H9 (cell line): Measurements from ENCODE around the gene TNFRSF19. TPM values are rescaled to one million over a fixed set of nuclear protein-coding genes. Genes with fewer than 3 reads are reported as not detected.

ENCODE experiments used
- DNase-seq: peaks from one replicate; pipeline ENCODE4 v3.0.0-alpha.2; 2017
- H2AFZ ChIP-seq: one replicate; pipeline ENCODE4 v1.6.1; 2013; ENCODE audit warnings: mild to moderate bottlenecking, low read length, control low read depth, moderate library complexity
- H2AK5ac ChIP-seq: 2 replicates; pipeline ENCODE4 v1.6.1; 2013; ENCODE audit warnings: low read length, control low read depth, mixed read lengths; ENCODE audit not compliant: insufficient read length
- H2BK120ac ChIP-seq: one replicate; pipeline ENCODE4 v1.6.1; 2013; ENCODE audit warnings: low read depth, mild to moderate bottlenecking, low read length, control low read depth, inconsistent platforms; ENCODE audit not compliant: poor library complexity, severe bottlenecking
- H2BK12ac ChIP-seq: 2 replicates; pipeline ENCODE4 v1.6.1; 2013; ENCODE audit warnings: low read length, control low read depth, mixed read lengths, low read depth; ENCODE audit not compliant: insufficient read length
- H2BK15ac ChIP-seq: 2 replicates; pipeline ENCODE4 v1.6.1; 2013; ENCODE audit warnings: low read depth, low read length, control low read depth
- H2BK20ac ChIP-seq: one replicate; pipeline ENCODE4 v1.6.1; 2013; ENCODE audit warnings: low read depth, mild to moderate bottlenecking, low read length, control low read depth, inconsistent platforms; ENCODE audit not compliant: poor library complexity, severe bottlenecking
- H2BK5ac ChIP-seq: 2 replicates; pipeline ENCODE4 v1.6.1; 2013; ENCODE audit warnings: low read length, control low read depth, mixed read lengths; ENCODE audit not compliant: insufficient read length
- H3K14ac ChIP-seq: 2 replicates; pipeline ENCODE4 v1.6.1; 2013; ENCODE audit warnings: low read length, control low read depth; ENCODE audit not compliant: insufficient read depth
- H3K18ac ChIP-seq: 2 replicates; pipeline ENCODE4 v1.6.1; 2013; ENCODE audit warnings: low read depth, mild to moderate bottlenecking, mixed read lengths, low read length, control low read depth; ENCODE audit not compliant: insufficient read length
- H3K23ac ChIP-seq: 2 replicates; pipeline ENCODE4 v1.6.1; 2013; ENCODE audit warnings: low read length, control low read depth, mixed read lengths, low read depth; ENCODE audit not compliant: insufficient read length
- H3K23me2 ChIP-seq: 2 replicates; pipeline ENCODE4 v1.6.1; 2013; ENCODE audit warnings: low read depth, mild to moderate bottlenecking, mixed read lengths, low read length, control low read depth; ENCODE audit not compliant: insufficient read length, poor library complexity, severe bottlenecking
- H3K27ac ChIP-seq: 2 replicates; pipeline ENCODE4 v1.5.1; 2013; ENCODE audit warnings: low read length, control low read depth, mixed read lengths, low read depth; ENCODE audit not compliant: insufficient read length
- H3K27me3 ChIP-seq: 2 replicates; pipeline ENCODE4 v1.6.1; 2013; ENCODE audit warnings: low read length, control low read depth, inconsistent platforms; ENCODE audit not compliant: insufficient read depth
- H3K4ac ChIP-seq: 2 replicates; pipeline ENCODE4 v1.6.1; 2013; ENCODE audit warnings: low read depth, mild to moderate bottlenecking, control low read depth, inconsistent platforms, low read length, moderate library complexity
- H3K4me1 ChIP-seq: 2 replicates; pipeline ENCODE4 v1.6.1; 2013; ENCODE audit warnings: low read length, control low read depth, inconsistent platforms; ENCODE audit not compliant: insufficient read depth
- H3K4me2 ChIP-seq: 2 replicates; pipeline ENCODE4 v1.6.1; 2013; ENCODE audit warnings: low read length, control low read depth, mixed read lengths; ENCODE audit not compliant: insufficient read length, insufficient read depth
- H3K56ac ChIP-seq: 2 replicates; pipeline ENCODE4 v1.6.1; 2013; ENCODE audit warnings: low read depth, mild to moderate bottlenecking, mixed read lengths, low read length, control low read depth; ENCODE audit not compliant: insufficient read length
- H3K79me1 ChIP-seq: 2 replicates; pipeline ENCODE4 v1.6.1; 2013; ENCODE audit warnings: low read depth, mild to moderate bottlenecking, moderate library complexity, low read length, control low read depth, inconsistent platforms; ENCODE audit not compliant: insufficient read depth, poor library complexity, severe bottlenecking
- H3K79me2 ChIP-seq: 2 replicates; pipeline ENCODE4 v1.6.1; 2013; ENCODE audit warnings: low read length, control low read depth, inconsistent platforms; ENCODE audit not compliant: insufficient read depth
- H3K9ac ChIP-seq: 2 replicates; pipeline ENCODE4 v1.6.1; 2013; ENCODE audit warnings: low read length, control low read depth, mixed read lengths; ENCODE audit not compliant: insufficient read length; ENCODE audit errors: extremely low read depth
- H3K9me3 ChIP-seq: one replicate; pipeline ENCODE4 v1.6.1; 2013; ENCODE audit warnings: low read depth, low read length, inconsistent platforms; ENCODE audit not compliant: control insufficient read depth
- H3T11ph ChIP-seq: one replicate; pipeline ENCODE4 v1.6.1; 2013; ENCODE audit warnings: mild to moderate bottlenecking, low read length, control low read depth, inconsistent platforms
- H4K20me1 ChIP-seq: one replicate; pipeline ENCODE4 v1.6.1; 2013; ENCODE audit not compliant: control insufficient read depth, insufficient read length, insufficient read depth
- H4K5ac ChIP-seq: 2 replicates; pipeline ENCODE4 v1.6.1; 2013; ENCODE audit warnings: low read depth, mild to moderate bottlenecking, mixed read lengths, low read length, control low read depth; ENCODE audit not compliant: insufficient read length
- H4K8ac ChIP-seq: replicated peaks from 2 replicates; pipeline ENCODE4 v1.6.1; 2013; ENCODE audit warnings: low read length, control low read depth, mixed read lengths, low read depth; ENCODE audit not compliant: insufficient read length
- H4K91ac ChIP-seq: 2 replicates; pipeline ENCODE4 v1.6.1; 2013; ENCODE audit warnings: low read depth, mild to moderate bottlenecking, moderate library complexity, mixed read lengths, low read length, control low read depth; ENCODE audit not compliant: insufficient read length
- H3K27ac Mint-ChIP-seq, 3 experiments: 2 replicates in 2 of 3; 3 replicates in 1 of 3; pipeline ENCODE4 v1.8.0; 2020 to 2021; ENCODE audit warnings: mixed read lengths in 3 of 3, mild to moderate bottlenecking in 1 of 3, moderate library complexity in 1 of 3
- H3K27me3 Mint-ChIP-seq: 2 replicates; pipeline ENCODE4 v1.8.0; 2021; ENCODE audit warnings: low read depth, mild to moderate bottlenecking, moderate library complexity, mixed read lengths
- H3K36me3 Mint-ChIP-seq, 3 experiments: 2 replicates in 2 of 3; 3 replicates in 1 of 3; pipeline ENCODE4 v1.8.0; 2020 to 2021; ENCODE audit warnings: low read depth in 3 of 3, mixed read lengths in 3 of 3; ENCODE audit not compliant: insufficient read depth in 1 of 3
- H3K4me1 Mint-ChIP-seq, 2 experiments: 2 replicates each; pipeline ENCODE4 v1.8.0; 2020; ENCODE audit warnings: mixed read lengths in 2 of 2
- H3K4me3 Mint-ChIP-seq, 2 experiments: 2 replicates in 1 of 2; 3 replicates in 1 of 2; pipeline ENCODE4 v1.8.0; 2020 to 2021; ENCODE audit warnings: mild to moderate bottlenecking in 2 of 2, mixed read lengths in 2 of 2, moderate library complexity in 1 of 2
- H3K9me3 Mint-ChIP-seq, 2 experiments: 2 replicates in 1 of 2; 3 replicates in 1 of 2; pipeline ENCODE4 v1.8.0; 2020; ENCODE audit warnings: mild to moderate bottlenecking in 2 of 2, mixed read lengths in 2 of 2, moderate library complexity in 1 of 2
- WGBS: extraction: QIAGEN DNeasy Blood & Tissue Kit; methylation state at CpG from one replicate; pipeline ENCODE4 v1.1.7; 2013; ENCODE audit warnings: missing lambda C conversion rate, low lambda C conversion rate, mixed read lengths; ENCODE audit not compliant: insufficient read length; ENCODE audit errors: extremely low coverage; 5-methylcytosine and 5-hydroxymethylcytosine counted together
- total RNA-seq: library from RNA; stranded (reverse); gene quantifications from 2 replicates; pipeline ENCODE4 v1.2.1, GENCODE V29; 2021
- TF ChIP-seq, protein P1 (sequence below): fragments of 200-600 bp; sonication (generic); conservative IDR thresholded peaks from 3 replicates; pipeline ENCODE4 v1.8.0; 2021; ENCODE audit warnings: antibody characterized with exemption, mild to moderate bottlenecking

The TNFRSF19 gene
- total RNA-seq, 1 experiment from 2014 or later, result 2.7 TPM

DNA sequence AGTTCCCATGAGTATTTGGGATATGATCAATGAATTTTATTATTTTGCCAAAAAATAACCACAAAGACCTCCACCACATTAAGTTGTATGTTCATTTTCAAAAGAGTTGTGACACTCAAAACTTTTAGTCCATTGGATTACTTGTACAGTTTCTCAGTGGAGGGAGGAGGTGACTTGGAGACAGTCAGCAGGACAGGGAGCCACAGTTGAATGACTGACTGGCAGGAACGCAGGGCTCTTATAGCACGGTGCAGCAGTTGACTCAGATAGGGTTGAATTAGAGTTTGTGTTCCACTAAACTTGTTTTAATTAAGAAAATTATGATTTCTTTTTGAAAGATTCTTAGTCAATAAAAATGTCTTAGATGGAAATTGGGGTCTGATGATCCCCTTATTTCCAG is 42.5 kb downstream of the TNFRSF19 start:
- Histone ChIP-seq H3K4me2 (no peak overlapping the region), H3K56ac (no peak overlapping the region), H4K91ac (no peak overlapping the region), H3K79me2 (no peaks in the 10 kb centered on the region), H4K20me1 (no peaks in the 10 kb centered on the region), H3K9me3 (no peaks in the 10 kb centered on the region), H3K18ac (no peak overlapping the region), H3T11ph (no peak overlapping the region), H3K79me1 (no peaks in the 10 kb centered on the region), H3K23me2 (no peaks in the 10 kb centered on the region), H2BK12ac (no peak overlapping the region), H2AK5ac (no peak overlapping the region), H3K23ac (no peak overlapping the region), H3K4me1 (peaks cover 9% of the 10 kb centered on the region; the same call in 1 of the 2 replicates), H3K27ac (no peak overlapping the region), H3K14ac (no peak overlapping the region), H2BK120ac (no peak overlapping the region), H2BK5ac (no peak overlapping the region), H2BK15ac (no peak overlapping the region), H4K8ac (no peak overlapping the region), H2AFZ (no peak overlapping the region), H2BK20ac (no peak overlapping the region), H3K27me3 (no peaks in the 10 kb centered on the region), H4K5ac (no peak overlapping the region), H3K9ac (no peak overlapping the region), H3K4ac (no peak overlapping the region)
- no CpG with 5 or more reads among the region's 2 CpGs for WGBS
- H3K4me3 Mint-ChIP-seq, result no peak overlapping the region
- H3K4me1 Mint-ChIP-seq, result peaks cover 47 to 49% of the 10 kb centered on the region in 2 experiments
- H3K27me3 Mint-ChIP-seq, result no peaks in the 10 kb centered on the region
- TF ChIP-seq, protein P1, sequence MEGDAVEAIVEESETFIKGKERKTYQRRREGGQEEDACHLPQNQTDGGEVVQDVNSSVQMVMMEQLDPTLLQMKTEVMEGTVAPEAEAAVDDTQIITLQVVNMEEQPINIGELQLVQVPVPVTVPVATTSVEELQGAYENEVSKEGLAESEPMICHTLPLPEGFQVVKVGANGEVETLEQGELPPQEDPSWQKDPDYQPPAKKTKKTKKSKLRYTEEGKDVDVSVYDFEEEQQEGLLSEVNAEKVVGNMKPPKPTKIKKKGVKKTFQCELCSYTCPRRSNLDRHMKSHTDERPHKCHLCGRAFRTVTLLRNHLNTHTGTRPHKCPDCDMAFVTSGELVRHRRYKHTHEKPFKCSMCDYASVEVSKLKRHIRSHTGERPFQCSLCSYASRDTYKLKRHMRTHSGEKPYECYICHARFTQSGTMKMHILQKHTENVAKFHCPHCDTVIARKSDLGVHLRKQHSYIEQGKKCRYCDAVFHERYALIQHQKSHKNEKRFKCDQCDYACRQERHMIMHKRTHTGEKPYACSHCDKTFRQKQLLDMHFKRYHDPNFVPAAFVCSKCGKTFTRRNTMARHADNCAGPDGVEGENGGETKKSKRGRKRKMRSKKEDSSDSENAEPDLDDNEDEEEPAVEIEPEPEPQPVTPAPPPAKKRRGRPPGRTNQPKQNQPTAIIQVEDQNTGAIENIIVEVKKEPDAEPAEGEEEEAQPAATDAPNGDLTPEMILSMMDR, result no peak
- DNase-seq, result no peak
- no peak overlapping the region for H3K27ac Mint-ChIP-seq
- no peaks in the 10 kb centered on the region; a peak in 1 of 7 replicates for H3K36me3 Mint-ChIP-seq
- no peaks in the 10 kb centered on the region for H3K9me3 Mint-ChIP-seq
